Breast epithelium (tissue), 3 donors: ENCODE measurements around the gene PDE4C.

Experiments
- POLR2A ChIP-seq: fragments of 450-650 bp; IDR thresholded peaks from one replicate; pipeline ENCODE4 v1.6.1; 2016; ENCODE audit warnings: antibody characterized with exemption, mild to moderate bottlenecking, moderate library complexity
- POLR2AphosphoS5 ChIP-seq, 3 donors: sonication (generic); formaldehyde crosslinking; IDR thresholded peaks; one replicate each; pipeline ENCODE4 v1.6.1; 2017; ENCODE audit warnings: antibody characterized with exemption in 3 of 3
- TF ChIP-seq, protein P1 (sequence below), 3 donors: fragments of 450-650 bp; IDR thresholded peaks; one replicate each; pipeline ENCODE4 v1.5.1; 2016 to 2017; ENCODE audit warnings: antibody characterized with exemption in 3 of 3, mild to moderate bottlenecking in 3 of 3, moderate library complexity in 3 of 3

DNA sequence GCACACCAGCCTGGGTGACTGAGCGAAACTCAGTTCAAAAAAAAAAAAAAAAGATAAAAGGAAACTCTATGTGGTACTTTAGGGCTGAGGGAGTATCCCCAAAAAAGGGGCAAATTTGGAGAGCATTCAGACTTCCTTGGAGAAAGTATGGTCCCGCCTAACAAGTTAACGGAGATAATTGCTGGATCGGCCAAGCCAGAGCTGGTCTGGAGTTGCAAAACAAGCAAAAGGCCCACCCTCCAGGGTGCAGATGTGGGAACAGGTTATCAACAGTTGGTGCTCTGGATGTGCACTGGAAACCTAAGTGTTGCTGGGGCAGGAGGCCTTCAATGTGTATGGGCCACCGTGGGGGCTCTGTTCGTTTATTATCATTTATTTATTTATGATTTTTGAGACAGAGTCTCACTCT is 45.2 kb upstream of the PDE4C start:
- TF ChIP-seq, protein P1, sequence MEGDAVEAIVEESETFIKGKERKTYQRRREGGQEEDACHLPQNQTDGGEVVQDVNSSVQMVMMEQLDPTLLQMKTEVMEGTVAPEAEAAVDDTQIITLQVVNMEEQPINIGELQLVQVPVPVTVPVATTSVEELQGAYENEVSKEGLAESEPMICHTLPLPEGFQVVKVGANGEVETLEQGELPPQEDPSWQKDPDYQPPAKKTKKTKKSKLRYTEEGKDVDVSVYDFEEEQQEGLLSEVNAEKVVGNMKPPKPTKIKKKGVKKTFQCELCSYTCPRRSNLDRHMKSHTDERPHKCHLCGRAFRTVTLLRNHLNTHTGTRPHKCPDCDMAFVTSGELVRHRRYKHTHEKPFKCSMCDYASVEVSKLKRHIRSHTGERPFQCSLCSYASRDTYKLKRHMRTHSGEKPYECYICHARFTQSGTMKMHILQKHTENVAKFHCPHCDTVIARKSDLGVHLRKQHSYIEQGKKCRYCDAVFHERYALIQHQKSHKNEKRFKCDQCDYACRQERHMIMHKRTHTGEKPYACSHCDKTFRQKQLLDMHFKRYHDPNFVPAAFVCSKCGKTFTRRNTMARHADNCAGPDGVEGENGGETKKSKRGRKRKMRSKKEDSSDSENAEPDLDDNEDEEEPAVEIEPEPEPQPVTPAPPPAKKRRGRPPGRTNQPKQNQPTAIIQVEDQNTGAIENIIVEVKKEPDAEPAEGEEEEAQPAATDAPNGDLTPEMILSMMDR (IDR thresholded peaks at IDR 0.05) = no peak
- TF ChIP-seq POLR2AphosphoS5 (IDR thresholded peaks at IDR 0.05) = peak in 1 of 3 donors; percentile 56
- no peak for TF ChIP-seq POLR2A
